Heart left ventricle (tissue), 13 donors: Measurements from ENCODE around the gene HSPA9.

Experiments
- POLR2A ChIP-seq, 2 donors: fragments of 450-650 bp; IDR thresholded peaks; one replicate each; pipeline ENCODE4 v1.6.1; 2017; ENCODE audit warnings: antibody characterized with exemption in 2 of 2, mild to moderate bottlenecking in 2 of 2, moderate library complexity in 2 of 2
- TF ChIP-seq, protein P1 (sequence below), 12 donors: fragments of 200-600 bp; sonication (generic) in 4 of 12; IDR thresholded peaks; one replicate each; pipeline versions ENCODE4 v1.5.0 to v1.8.0; 2018 to 2022; ENCODE audit warnings: antibody characterized with exemption in 12 of 12, mild to moderate bottlenecking in 5 of 12
- donor health status: ischemic (EF 13 %, LVEDD 7.1; RV severe dilation, severe dysfunction).
- donor health status: DM: no; HTN: yes; CAD: no.
- donor health status: DM: no; HTN: no; CAD: no.
- donor health status: ischemic (EF 25% LVEDD 6.9; RV normal size, moderate dysfunction).
- donor health status: ischemic (EF 25% LVEDD 5.7; RV mildly dilated, moderate dysfunction).
- donor health status: ischemic (EF 35%, LVEDD 5.7; RV mildly dilated, moderate dysfunction).
- donor health status: nonischemic (EF 11% LVEDD 7.7; RV severe dilation, severe dysfunction).
- donor health status: DM: yes; HTN: yes; CAD: no.
- donor health status: PGD.
- donor health status: ischemic (EF 29% LVEDD 5.4; RV normal size, mild dysfunction).
- donor health status: nonischemic (EF 23%, LVEDD 6.1; RV moderate dilation, normal function).

GRCh38 chr5:138528208-138528607 is 47.0 kb downstream of the HSPA9 start:
- no peak for TF ChIP-seq POLR2A (IDR thresholded peaks at IDR 0.05)
- TF ChIP-seq, protein P1, sequence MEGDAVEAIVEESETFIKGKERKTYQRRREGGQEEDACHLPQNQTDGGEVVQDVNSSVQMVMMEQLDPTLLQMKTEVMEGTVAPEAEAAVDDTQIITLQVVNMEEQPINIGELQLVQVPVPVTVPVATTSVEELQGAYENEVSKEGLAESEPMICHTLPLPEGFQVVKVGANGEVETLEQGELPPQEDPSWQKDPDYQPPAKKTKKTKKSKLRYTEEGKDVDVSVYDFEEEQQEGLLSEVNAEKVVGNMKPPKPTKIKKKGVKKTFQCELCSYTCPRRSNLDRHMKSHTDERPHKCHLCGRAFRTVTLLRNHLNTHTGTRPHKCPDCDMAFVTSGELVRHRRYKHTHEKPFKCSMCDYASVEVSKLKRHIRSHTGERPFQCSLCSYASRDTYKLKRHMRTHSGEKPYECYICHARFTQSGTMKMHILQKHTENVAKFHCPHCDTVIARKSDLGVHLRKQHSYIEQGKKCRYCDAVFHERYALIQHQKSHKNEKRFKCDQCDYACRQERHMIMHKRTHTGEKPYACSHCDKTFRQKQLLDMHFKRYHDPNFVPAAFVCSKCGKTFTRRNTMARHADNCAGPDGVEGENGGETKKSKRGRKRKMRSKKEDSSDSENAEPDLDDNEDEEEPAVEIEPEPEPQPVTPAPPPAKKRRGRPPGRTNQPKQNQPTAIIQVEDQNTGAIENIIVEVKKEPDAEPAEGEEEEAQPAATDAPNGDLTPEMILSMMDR (IDR thresholded peaks at IDR 0.05) = no peak
